Measurements from ENCODE around the gene WDR87.
A peak's percentile ranks its signal among the peaks of the same experiment; 100 is the strongest.

Gene WDR87

GRCh38 chr19:37905946-37906868, at the start of gene WDR87:
Gene WDR87 (minus strand): TSS chr19:37906594. CDS start chr19:37898239, 8,355 bp downstream.
- DNase-seq (ENCODE audit: low spot score), result peak; percentile 26

DNA sequence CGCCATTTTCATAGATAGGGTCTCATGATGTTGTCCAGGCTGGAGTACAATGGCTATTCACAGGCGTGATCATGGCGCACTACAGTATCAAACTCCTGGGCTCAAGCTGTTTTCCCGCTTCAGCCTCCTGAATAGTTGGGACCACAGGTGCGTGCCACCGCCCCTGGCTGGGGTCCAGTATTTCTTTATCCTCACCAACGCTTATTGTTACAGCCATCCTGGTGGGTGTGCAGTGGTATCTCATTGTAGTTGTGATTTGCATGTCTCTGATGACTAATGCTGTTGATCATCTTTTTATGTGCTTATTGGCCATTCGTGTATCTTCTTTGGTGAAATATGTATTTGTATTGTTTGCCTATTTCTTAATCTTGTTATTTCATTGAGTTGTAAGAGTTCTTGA, 49.6 kb upstream of the WDR87 start:
- no peak for DNase-seq (ENCODE audit: low spot score)

- no peak for DNase-seq (ENCODE audit: low spot score)
These were observed 48.1 kb upstream of the WDR87 start for GRCh38 chr19:37954421-37954874.

DNA sequence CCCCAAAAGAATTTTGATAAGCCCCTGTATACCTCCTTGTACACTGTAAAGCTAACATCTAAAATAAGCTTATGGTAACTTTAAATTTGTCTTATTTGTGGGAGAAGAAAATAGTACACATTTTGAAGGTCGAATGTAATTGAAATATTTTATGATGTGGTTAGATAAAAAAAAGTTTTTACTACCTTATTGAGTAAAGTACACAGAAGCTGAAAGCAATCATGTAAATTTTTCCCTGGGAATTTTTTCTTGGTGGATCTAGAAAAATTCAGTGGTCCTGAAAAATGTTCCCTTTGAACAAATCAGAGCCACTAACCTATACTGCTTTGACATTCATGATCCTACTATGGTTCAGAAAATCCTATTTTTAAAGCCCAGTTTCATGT, 47.5 kb upstream of the WDR87 start:
- DNase-seq (ENCODE audit: low spot score), result no peak

- no peak for DNase-seq (ENCODE audit: low spot score)
These were observed 47.0 kb upstream of the WDR87 start for GRCh38 chr19:37953171-37953917.

DNA sequence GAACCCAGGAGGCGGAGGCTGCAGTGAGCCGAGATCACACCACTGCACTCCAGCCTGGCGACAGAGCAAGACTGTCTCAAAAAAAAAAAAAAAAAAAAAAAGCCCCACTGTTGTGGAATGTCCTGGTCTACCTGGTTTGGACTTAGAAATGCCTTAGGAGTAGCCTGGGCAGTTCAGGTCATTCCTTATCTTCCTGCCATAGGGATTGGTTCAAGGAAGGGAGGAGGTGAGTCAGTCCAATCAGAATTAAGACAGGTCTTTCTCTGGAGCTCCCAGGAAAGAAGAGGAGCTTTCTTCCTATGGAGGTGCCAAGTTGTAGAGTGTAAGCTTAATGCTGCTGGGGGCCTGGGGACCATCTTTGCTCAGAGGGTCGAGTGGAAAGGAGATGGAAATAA, 45.4 kb upstream of the WDR87 start:
- no peak for DNase-seq (ENCODE audit: low spot score)

- no peak for DNase-seq (ENCODE audit: low spot score)
These were observed 44.2 kb upstream of the WDR87 start for GRCh38 chr19:37950471-37951175.

DNA sequence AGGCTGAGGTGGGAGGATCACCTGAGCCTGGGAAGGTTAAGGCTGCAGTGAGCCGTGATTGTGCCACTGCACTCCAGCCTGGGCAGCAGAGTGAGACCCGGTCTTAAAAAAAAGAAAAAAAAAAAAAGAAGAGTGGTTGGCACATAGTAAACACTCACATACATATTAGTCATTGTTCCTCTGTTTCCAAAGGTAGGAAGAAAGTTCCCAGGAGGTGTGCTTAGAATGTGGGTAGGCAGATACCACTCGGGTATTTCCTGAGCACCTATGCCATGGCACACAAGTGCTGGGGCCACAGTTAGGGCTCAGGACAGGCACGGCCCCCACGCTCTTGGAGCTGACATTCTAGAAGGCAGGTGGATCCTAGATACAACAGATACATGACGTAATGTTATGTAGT, 42.0 kb upstream of the WDR87 start:
- no peak for DNase-seq (ENCODE audit: low spot score)

DNA sequence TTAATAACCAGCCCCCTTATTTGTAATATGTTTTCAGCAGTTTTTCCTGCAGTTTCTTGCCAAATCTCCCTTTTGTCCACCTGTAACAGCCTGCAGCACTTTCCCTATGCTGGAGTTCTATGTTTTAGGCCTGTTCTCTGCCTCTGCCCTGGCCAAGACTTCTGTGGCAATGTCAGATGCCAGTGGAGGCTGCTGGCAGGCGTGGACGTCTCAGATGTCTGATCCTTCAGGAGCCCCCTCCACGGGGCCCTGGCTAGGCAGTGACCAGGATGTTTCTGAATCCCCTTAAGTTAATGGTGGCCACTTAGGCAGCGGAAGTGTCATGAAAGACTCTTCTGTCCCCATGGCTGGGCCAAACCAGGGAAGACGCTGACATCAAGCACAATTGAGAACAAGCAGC, 41.4 kb upstream of the WDR87 start:
- DNase-seq (ENCODE audit: low spot score), result no peak

GRCh38 chr19:37946132-37946531, 39.7 kb upstream of the WDR87 start:
- no peak for DNase-seq (ENCODE audit: low spot score)

DNA sequence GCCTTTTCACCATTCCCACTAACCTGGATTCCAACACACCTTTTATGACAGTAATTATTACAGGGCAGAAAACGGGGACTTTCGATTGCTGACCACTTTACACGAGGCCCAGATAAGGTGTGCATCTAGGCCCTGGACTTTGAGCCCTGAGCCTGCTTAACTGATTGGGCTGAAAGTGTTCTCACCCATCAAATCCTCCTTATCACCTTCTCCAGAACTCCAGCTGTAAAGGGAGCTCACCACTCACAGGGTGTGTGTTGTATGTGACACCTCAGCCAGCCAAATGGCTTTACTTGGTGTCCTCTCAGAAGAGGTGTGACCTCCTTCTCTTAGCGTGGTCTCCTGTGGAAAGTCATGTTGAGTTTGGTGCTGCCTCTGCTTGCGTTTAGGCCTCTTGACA, 37.1 kb upstream of the WDR87 start:
- DNase-seq (ENCODE audit: low spot score), result no peak

DNA sequence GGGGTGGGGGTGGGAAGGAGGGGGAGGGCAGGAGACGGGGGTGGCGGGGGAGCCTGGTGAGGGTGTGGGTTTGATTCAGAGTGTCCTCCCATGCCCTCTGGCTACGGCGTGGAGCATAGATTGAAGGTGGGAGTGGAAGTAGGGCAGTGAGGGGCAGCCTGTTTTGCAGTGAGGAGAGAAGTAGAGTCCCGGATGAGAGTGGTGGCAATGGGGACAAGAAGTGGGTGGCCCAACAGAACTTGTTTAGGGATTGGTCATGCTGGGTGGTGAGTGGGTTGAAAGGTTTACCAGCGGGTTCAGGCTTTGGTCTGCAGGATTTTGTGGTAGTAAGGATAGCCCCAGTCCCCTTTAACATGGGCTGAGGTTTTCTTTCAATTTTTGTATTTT, 36.1 kb upstream of the WDR87 start:
- DNase-seq (ENCODE audit: low spot score), result no peak

DNA sequence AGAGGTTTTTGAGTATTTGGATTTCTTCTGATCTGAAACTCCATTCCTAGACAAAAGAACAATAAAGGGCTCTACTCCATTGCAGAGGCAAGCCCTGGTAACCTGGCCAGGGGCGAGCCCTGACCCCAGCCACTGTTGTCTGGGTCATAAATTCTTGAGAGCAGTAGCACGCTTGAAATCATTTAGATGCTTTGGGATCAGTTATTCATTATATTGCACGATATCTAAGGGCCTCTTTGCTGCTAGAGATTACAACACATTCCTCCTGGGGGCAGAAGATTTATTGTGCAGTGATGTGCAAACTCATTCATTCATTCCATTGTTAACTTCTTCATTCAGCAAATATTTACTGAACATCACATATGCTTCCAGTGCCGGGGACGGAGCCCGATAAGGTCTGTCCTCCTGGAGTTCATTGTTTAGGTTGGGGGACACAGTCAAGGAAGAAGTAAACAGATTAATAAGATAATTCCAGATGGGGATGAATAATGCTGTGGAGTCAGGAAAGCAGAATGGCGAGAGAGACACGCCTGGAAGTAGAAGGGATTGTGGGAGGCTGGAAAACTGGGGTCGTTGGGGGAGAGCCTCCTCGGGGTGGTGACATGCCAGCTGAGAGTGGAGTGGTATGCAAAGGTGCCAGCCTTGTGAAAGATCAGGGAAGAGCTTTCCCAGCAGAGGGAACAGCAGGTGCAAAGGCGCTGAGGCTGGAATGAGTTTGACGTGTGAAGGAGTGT, 35.6 kb upstream of the WDR87 start:
- no peak for DNase-seq (ENCODE audit: low spot score)

GRCh38 chr19:37938353-37938752, 32.0 kb upstream of the WDR87 start:
- no peak for DNase-seq (ENCODE audit: low spot score)

DNA sequence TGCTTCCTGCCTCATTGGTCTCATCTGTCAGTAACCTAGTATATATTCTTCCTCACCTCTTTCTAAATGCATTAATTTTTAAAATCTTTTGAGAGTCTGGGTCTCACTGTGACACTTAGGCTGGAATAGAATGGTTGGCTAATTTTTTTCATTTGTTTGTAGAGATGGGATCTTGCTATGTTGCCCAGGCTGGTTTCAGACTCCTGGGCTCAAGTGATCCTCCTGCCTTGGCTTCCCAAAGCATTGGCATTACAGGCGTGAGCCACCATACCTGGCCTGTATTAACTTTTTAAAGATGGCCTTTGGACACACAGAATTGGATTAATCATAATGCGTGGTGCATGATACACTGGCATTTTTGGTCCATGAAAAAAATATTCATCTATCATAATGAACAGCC, 30.5 kb upstream of the WDR87 start:
- DNase-seq (ENCODE audit: low spot score), result no peak

DNA sequence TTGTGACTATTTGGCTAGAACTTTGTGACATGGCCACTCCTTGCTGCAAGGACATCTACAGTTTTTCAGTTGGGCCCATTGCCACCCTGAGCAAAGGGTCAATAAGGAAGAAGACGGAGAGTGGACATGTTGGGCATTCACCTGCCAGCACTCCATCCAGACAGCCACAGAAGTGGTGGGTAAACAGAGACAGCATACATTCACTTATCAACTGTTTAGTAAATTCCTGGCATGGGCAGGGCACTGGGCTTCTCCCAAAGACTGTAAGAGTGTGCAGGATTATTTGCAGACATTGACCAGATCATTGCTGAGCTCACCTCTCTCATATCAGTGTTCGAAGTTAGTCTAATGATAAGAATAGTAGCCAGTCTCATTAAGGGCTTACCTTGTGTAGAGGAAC, 29.8 kb upstream of the WDR87 start:
- DNase-seq (ENCODE audit: low spot score), result no peak

GRCh38 chr19:37935341-37935740, 28.9 kb upstream of the WDR87 start:
- no peak for DNase-seq (ENCODE audit: low spot score)

GRCh38 chr19:37933937-37934358, 27.6 kb upstream of the WDR87 start:
- DNase-seq (ENCODE audit: low spot score), result no peak

DNA sequence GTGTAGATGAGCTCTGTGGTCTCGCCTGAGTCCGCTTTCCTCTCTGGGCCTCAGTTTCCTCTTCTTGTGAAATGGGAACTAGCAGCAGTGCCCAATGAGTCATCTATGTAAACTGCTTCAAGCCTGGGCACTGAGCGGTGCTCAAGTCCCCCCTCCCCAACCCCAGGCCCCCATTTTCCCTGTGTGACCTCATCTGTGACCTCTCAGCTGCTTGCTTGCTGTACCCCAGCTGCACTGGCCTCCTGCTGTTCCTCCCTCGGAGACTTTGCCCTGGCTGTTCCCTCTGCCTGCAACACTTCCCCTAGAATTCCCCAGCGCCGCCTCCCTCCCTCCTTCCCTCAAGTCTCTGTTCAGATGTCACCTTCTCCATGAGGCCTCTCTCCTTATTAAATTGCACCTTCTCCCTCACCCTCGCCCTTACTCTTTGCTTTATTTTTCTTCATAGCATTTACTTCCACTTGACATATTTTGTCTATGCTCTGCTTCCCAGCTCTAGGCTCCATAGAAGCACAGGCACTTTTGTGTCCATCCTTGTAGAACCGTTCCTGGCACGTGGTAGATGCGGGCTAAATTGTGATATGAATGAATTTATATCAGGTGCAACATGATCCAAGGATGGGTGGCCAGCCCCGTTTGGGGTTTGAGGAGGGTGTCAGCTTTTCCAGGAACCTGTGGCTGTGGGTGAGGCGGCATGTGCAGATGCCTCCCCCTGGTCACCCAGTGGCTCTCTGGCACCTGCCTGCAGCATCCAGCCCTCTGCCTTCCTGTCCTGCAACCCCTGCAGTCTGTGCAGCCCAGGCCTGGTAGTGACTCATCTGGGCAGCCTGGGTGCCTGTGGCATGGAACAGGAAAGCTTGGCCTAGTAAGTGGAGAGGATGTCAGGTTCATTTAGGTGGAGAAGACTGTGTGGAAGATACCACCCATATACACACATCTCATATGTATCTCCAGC, 26.9 kb upstream of the WDR87 start:
- peak; percentile 35 for DNase-seq (ENCODE audit: low spot score)

GRCh38 chr19:37931881-37932655, 25.7 kb upstream of the WDR87 start:
- DNase-seq (ENCODE audit: low spot score), result no peak
